ENCODE data around the gene ZNF133.

DNA sequence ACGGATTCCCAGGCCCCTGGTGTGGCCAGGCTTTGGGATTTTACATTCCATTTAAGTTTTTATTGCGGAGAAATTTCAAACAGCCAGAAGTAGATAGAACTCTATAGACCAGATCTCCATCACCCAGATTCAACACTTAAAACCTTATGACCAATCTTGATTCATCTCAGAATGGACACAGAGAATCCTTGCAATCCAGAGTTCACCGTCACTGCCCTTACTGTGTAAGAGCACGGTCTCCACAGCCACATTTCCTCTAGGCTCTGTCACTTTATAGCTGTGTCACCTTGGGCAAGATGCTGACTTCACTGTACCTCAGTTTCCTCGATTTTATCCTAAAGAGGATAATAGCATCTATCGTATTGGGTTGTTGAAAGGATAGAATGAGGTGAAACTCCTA is 979 bp downstream of the ZNF133 start:
- TF ChIP-seq, protein P1, sequence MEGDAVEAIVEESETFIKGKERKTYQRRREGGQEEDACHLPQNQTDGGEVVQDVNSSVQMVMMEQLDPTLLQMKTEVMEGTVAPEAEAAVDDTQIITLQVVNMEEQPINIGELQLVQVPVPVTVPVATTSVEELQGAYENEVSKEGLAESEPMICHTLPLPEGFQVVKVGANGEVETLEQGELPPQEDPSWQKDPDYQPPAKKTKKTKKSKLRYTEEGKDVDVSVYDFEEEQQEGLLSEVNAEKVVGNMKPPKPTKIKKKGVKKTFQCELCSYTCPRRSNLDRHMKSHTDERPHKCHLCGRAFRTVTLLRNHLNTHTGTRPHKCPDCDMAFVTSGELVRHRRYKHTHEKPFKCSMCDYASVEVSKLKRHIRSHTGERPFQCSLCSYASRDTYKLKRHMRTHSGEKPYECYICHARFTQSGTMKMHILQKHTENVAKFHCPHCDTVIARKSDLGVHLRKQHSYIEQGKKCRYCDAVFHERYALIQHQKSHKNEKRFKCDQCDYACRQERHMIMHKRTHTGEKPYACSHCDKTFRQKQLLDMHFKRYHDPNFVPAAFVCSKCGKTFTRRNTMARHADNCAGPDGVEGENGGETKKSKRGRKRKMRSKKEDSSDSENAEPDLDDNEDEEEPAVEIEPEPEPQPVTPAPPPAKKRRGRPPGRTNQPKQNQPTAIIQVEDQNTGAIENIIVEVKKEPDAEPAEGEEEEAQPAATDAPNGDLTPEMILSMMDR (IDR thresholded peaks at IDR 0.05): no peak
- TF ChIP-seq POLR2A (IDR thresholded peaks at IDR 0.05) (no peak), POLR2AphosphoS5 (IDR thresholded peaks at IDR 0.05) (no peak), EP300 (IDR thresholded peaks at IDR 0.05) (no peak)
